ENCODE measurements around the gene SARDH.
"Not testable (repeated sequence)": the region's sequence is repeated elsewhere in the genome, so short reads cannot be mapped to it uniquely, and the experiment has no call there.

Gene SARDH

GRCh38 chr9:133775951-133776905, 38.1 kb upstream of the SARDH start:
- no peak for DNase-seq (ENCODE audit: low read depth)

GRCh38 chr9:133775291-133775690, 37.1 kb upstream of the SARDH start:
- no peak for DNase-seq (ENCODE audit: low read depth)

- DNase-seq (ENCODE audit: low read depth) = no peak
Measured at GRCh38 chr9:133774799-133775198, 36.6 kb upstream of the SARDH start.

GRCh38 chr9:133773889-133774655, 35.9 kb upstream of the SARDH start:
- no peak for DNase-seq (ENCODE audit: low read depth)

GRCh38 chr9:133772581-133772980, 34.4 kb upstream of the SARDH start:
- no peak for DNase-seq (ENCODE audit: low read depth)

- DNase-seq (ENCODE audit: low read depth) = no peak
Measured at GRCh38 chr9:133771486-133772482, 33.6 kb upstream of the SARDH start.

- no peak for DNase-seq (ENCODE audit: low read depth)
Measured at GRCh38 chr9:133770076-133770777, 32.1 kb upstream of the SARDH start.

- DNase-seq (ENCODE audit: low read depth) = no peak
Measured at GRCh38 chr9:133769511-133770075, 31.4 kb upstream of the SARDH start.

GRCh38 chr9:133768859-133769510, 30.8 kb upstream of the SARDH start:
- no peak for DNase-seq (ENCODE audit: low read depth)

- no peak for DNase-seq (ENCODE audit: low read depth)
Measured at GRCh38 chr9:133768371-133768858, 30.3 kb upstream of the SARDH start.

GRCh38 chr9:133767625-133768024, 29.5 kb upstream of the SARDH start:
- DNase-seq (ENCODE audit: low read depth) = no peak

- DNase-seq (ENCODE audit: low read depth) = no peak
Measured at GRCh38 chr9:133767008-133767407, 28.9 kb upstream of the SARDH start.

GRCh38 chr9:133766234-133766633, 28.1 kb upstream of the SARDH start:
- DNase-seq (ENCODE audit: low read depth) = not testable (repeated sequence)

- no peak for DNase-seq (ENCODE audit: low read depth)
Measured at GRCh38 chr9:133763272-133764183, 25.4 kb upstream of the SARDH start.

- DNase-seq (ENCODE audit: low read depth) = no peak
Measured at GRCh38 chr9:133762488-133763271, 24.5 kb upstream of the SARDH start.

- DNase-seq (ENCODE audit: low read depth) = no peak
Measured at GRCh38 chr9:133761641-133762248, 23.6 kb upstream of the SARDH start.

- DNase-seq (ENCODE audit: low read depth) = no peak
Measured at GRCh38 chr9:133760713-133761290, 22.6 kb upstream of the SARDH start.
